Peyer's patch (tissue), 4 donors: ENCODE results near the gene ABHD12. TPM values are rescaled to one million over a fixed set of nuclear protein-coding genes. Genes with fewer than 3 reads are reported as not detected.

Experiments
- DNase-seq, 3 donors: peaks; one replicate each; pipeline ENCODE4 v3.0.0-alpha.2; 2017 to 2019
- H3K27ac ChIP-seq, 4 donors: fragments of 200-600 bp; sonication (generic); one replicate each; pipeline ENCODE4 v1.5.1; 2016 to 2019
- H3K27me3 ChIP-seq, 2 donors: fragments of 200-600 bp; sonication (generic); one replicate each; pipeline ENCODE4 v1.5.1; 2019
- H3K36me3 ChIP-seq, 3 donors: fragments of 200-600 bp; sonication (generic); one replicate each; pipeline ENCODE4 v1.5.1; 2016 to 2019
- H3K4me1 ChIP-seq, 4 donors: fragments of 200-600 bp; sonication (generic); one replicate each; pipeline ENCODE4 v1.5.1; 2016 to 2019
- H3K4me3 ChIP-seq, 4 donors: fragments of 200-600 bp; sonication (generic); 1 replicate in 3 of 4; 2 replicates in 1 of 4; pipeline ENCODE4 v1.5.1; 2016 to 2019; ENCODE audit warnings: mild to moderate bottlenecking in 1 of 4
- H3K9me3 ChIP-seq, 4 donors: fragments of 200-600 bp; sonication (generic); one replicate each; pipeline ENCODE4 v1.5.1; 2016 to 2019; ENCODE audit warnings: mild to moderate bottlenecking in 1 of 4
- POLR2A ChIP-seq, 2 donors: fragments of 450-650 bp; IDR thresholded peaks; one replicate each; pipeline ENCODE4 v1.5.1; 2017; ENCODE audit warnings: antibody characterized with exemption in 2 of 2, mild to moderate bottlenecking in 2 of 2, moderate library complexity in 2 of 2
- total RNA-seq, 4 donors: library from RNA; depleted of rRNA; stranded (reverse); fragments of >200 nt; gene quantifications; one replicate each; pipeline ENCODE4 v1.1.0, GENCODE V29; 2016
- TF ChIP-seq, protein P1 (sequence below), 6 experiments: fragments of 450-650 bp in 4 of 6; fragments of 200-600 bp in 2 of 6; sonication (generic) in 1 of 6; IDR thresholded peaks; one replicate each; pipeline ENCODE4 v1.5.1; 2017 to 2019; ENCODE audit warnings: antibody characterized with exemption in 6 of 6, mild to moderate bottlenecking in 3 of 6, moderate library complexity in 1 of 6

ABHD12 gene
- total RNA-seq, 4 donors from 2014 or later, result 46.2 to 95.4 (median 73.5) TPM

DNA sequence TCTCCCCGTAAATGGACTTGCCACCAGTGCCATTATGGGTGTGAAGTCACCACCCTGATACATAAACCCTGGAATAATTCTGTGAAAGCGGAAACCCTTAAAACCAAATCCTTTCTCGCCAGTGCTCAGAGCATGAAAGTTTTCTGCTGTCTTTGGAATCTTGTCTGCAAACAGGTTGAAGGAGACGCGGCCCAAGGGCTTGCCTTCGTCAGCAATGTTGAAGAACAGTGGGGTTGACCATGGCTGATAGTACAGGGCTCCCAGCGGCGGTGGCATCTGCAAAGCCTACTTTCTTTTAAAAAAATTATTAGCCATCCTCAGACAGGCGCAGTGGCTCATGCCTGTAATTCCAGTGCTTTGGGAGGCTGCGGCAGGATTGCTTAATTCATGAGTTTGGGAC is 22.1 kb downstream of the ABHD12 start:
- no peak for TF ChIP-seq POLR2A (IDR thresholded peaks at IDR 0.05)
- TF ChIP-seq, protein P1, sequence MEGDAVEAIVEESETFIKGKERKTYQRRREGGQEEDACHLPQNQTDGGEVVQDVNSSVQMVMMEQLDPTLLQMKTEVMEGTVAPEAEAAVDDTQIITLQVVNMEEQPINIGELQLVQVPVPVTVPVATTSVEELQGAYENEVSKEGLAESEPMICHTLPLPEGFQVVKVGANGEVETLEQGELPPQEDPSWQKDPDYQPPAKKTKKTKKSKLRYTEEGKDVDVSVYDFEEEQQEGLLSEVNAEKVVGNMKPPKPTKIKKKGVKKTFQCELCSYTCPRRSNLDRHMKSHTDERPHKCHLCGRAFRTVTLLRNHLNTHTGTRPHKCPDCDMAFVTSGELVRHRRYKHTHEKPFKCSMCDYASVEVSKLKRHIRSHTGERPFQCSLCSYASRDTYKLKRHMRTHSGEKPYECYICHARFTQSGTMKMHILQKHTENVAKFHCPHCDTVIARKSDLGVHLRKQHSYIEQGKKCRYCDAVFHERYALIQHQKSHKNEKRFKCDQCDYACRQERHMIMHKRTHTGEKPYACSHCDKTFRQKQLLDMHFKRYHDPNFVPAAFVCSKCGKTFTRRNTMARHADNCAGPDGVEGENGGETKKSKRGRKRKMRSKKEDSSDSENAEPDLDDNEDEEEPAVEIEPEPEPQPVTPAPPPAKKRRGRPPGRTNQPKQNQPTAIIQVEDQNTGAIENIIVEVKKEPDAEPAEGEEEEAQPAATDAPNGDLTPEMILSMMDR (IDR thresholded peaks at IDR 0.05), result no peak
- H3K27me3 ChIP-seq, result no peaks in the 10 kb centered on the region

DNA sequence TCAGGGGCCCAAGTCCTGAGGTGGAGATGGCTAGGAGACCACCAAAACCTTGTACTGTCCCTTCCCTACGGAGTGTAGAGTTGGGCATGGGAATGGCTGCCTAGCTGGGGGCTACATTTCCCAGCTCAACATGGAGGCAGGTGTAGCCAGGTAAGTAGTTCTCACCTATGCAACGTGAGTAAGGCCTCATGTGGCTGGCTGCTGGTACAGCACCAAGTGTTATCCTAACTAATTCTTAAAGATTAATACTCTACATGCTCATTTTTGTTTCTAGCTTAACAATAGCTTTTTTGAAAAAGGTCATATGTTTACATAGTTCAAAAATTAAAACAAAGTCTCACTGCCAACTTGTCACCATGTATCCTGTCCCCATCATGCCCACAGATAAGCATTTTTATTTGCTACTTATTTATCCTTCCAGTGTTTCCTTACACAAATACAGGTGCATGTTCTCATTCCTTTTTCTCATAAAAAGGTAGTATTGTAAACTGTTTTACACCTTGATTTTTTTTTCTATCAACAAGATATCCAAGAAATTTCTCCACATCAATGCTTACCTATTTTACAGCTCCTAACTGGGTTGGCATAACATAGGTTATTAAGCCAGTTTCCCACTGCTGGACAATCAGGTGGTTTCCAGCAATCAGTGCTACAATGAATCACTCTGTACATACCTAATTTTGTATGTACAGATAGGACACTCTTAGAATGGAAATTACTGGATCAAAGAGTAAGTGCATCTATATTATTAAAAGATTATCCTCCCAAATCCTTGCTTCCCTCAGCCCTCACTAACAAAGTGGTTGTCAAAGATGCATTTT is 25.5 kb downstream of the ABHD12 start:
- TF ChIP-seq, protein P1 (IDR thresholded peaks at IDR 0.05), result no peak
- no peak for TF ChIP-seq POLR2A (IDR thresholded peaks at IDR 0.05)
- no peak for DNase-seq
- H3K27me3 ChIP-seq, result no peaks in the 10 kb centered on the region
- H3K4me3 ChIP-seq, result no peak overlapping the region
- H3K4me1 ChIP-seq, result no peaks in the 10 kb centered on the region
- no peak overlapping the region for H3K27ac ChIP-seq
- no peaks in the 10 kb centered on the region for H3K9me3 ChIP-seq
- no peaks in the 10 kb centered on the region for H3K36me3 ChIP-seq

More for the DNA sequence above, 22.1 kb downstream of the ABHD12 start:
- H3K4me1 ChIP-seq, result no peaks in the 10 kb centered on the region
- no peaks in the 10 kb centered on the region for H3K9me3 ChIP-seq
- DNase-seq, result no peak
- no peak overlapping the region for H3K27ac ChIP-seq
- H3K4me3 ChIP-seq, result no peak overlapping the region
- H3K36me3 ChIP-seq, result no peaks in the 10 kb centered on the region

DNA sequence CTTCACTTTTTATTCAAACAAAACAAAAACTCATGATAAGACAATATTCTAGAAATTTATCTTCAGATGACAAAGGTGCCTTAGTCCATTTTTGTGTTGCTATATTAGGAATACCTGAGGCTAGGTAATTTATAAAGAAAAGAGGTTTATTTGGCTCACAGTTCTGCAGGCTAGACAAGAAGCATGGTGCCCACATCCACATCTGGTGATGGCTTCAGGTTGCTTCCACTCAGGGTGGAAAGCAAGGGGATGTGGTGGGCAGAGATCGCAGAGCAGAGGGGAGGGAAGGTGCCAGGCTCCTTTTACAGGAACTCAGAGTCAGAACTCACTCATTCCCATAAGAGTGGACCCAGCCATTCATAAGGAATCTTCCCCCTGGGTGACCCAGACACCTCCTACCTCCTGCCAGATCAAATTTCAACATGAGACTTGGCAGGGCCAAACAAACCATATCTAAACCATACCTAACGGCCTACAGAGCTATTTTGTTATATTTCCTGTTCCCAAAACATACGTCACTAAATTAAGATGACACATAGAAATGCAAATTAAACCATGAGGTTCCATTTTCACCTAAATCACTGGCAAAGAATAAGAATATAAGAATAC is 26.4 kb downstream of the ABHD12 start:
- H3K36me3 ChIP-seq, result no peaks in the 10 kb centered on the region
- H3K27ac ChIP-seq, result no peak overlapping the region
- DNase-seq, result no peak
- no peaks in the 10 kb centered on the region for H3K9me3 ChIP-seq
- no peak for TF ChIP-seq POLR2A (IDR thresholded peaks at IDR 0.05)
- TF ChIP-seq, protein P1 (IDR thresholded peaks at IDR 0.05), result no peak
- no peaks in the 10 kb centered on the region for H3K27me3 ChIP-seq
- no peak overlapping the region for H3K4me3 ChIP-seq
- H3K4me1 ChIP-seq, result no peaks in the 10 kb centered on the region

DNA sequence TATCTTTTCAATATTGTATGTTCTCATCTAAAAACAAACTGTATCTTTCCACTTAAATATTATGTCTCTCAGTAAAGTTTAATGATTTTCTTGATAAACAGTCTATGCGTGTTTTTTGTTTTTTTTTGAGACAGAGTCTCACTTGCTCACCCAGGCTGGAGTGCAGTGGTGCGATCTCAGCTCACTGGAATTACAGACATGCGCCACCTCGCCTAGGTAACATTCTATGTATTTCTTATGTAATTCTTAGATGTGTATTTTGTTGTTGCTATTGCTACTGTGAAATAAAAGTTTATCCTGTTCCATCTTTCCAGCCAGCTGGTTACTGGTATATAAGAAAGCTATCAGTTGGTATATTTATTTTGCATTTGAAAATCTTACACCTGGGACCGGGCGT is 29.4 kb downstream of the ABHD12 start:
- peaks cover 0 to 8% (median 0%) of the 10 kb centered on the region in 4 donors for H3K4me1 ChIP-seq
- H3K36me3 ChIP-seq, result no peaks in the 10 kb centered on the region
- no peak overlapping the region for H3K27ac ChIP-seq
- no peak overlapping the region for H3K4me3 ChIP-seq
- H3K27me3 ChIP-seq, result no peaks in the 10 kb centered on the region
- H3K9me3 ChIP-seq, result no peaks in the 10 kb centered on the region
- TF ChIP-seq, protein P1 (IDR thresholded peaks at IDR 0.05), result no peak
- TF ChIP-seq POLR2A (IDR thresholded peaks at IDR 0.05), result no peak
- DNase-seq, result no peak

DNA sequence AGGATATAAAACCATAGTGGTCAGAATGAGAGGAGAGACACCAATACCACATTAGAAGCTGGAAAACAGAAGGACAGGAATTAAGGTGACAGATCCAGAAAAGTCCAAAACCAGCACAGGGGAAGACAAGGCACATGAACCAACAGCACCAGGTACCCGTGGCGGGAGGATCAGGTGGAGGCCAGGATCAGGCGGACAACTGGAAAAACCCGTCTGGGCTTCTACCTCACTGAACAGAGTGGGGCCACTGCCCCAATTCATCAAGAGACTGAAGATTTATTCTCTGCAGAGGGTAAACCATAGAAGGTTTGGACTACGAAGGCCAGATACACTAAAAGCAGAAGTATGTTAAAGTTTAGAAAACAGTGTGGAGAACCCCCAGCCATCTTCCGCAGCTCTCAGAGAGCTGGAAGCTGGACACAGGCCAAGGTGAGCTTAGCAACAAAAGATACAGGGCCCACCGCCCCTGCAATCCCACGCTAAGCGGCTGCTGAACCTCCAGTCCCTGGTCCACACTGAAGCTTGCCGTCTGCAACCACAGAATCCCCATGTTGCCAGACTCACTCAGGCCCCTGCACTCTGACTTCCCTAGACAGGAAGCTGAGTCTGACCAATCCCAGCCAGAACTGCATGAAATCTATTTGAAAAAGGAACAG is 29.9 kb downstream of the ABHD12 start:
- no peak overlapping the region for H3K27ac ChIP-seq

More for the DNA sequence above, 29.9 kb downstream of the ABHD12 start:
- no peak for DNase-seq
- Histone ChIP-seq H3K9me3 (no peaks in the 10 kb centered on the region), H3K27me3 (no peaks in the 10 kb centered on the region), H3K4me3 (no peak overlapping the region), H3K4me1 (peaks cover 0 to 12% (median 0%) of the 10 kb centered on the region in 4 donors), H3K36me3 (no peaks in the 10 kb centered on the region)
- TF ChIP-seq, protein P1 (IDR thresholded peaks at IDR 0.05), result no peak
- no peak for TF ChIP-seq POLR2A (IDR thresholded peaks at IDR 0.05)
